Gastrocnemius medialis (tissue), 4 donors: Measurements from ENCODE around the gene CFLAR. TPM values are rescaled to one million over a fixed set of nuclear protein-coding genes. Genes with fewer than 3 reads are reported as not detected.
"Not testable (repeated sequence)": the region's sequence is repeated elsewhere in the genome, so short reads cannot be mapped to it uniquely, and the experiment has no call there.

Experiments used
- ATAC-seq, 2 donors: fragments of 150-250 bp; one replicate each; pipeline ENCODE4 v1.9.1; 2016
- DNase-seq, 2 donors: peaks; one replicate each; pipeline ENCODE4 v3.0.0-alpha.2; 2019
- H3K27ac ChIP-seq, 4 donors: fragments of 200-600 bp; sonication (generic); 1 replicate in 1 of 4; 2 replicates in 3 of 4; pipeline ENCODE4 v1.5.1; 2016 to 2018; ENCODE audit warnings: mild to moderate bottlenecking in 2 of 4, moderate library complexity in 1 of 4
- H3K27me3 ChIP-seq, 3 donors: fragments of 200-600 bp; sonication (generic) in 2 of 3; 1 replicate in 1 of 3; 2 replicates in 2 of 3; pipeline versions ENCODE4 v1.5.1 to v1.6.0; 2016 to 2019; ENCODE audit warnings: mild to moderate bottlenecking in 1 of 3, moderate library complexity in 1 of 3
- H3K36me3 ChIP-seq, 2 donors: fragments of 200-600 bp; sonication (generic) in 1 of 2; one replicate each; pipeline ENCODE4 v1.5.1; 2017 to 2018
- H3K4me1 ChIP-seq, 2 donors: fragments of 200-600 bp; sonication (generic) in 1 of 2; one replicate each; pipeline ENCODE4 v1.5.1; 2016 to 2017; ENCODE audit warnings: mild to moderate bottlenecking in 2 of 2
- H3K4me3 ChIP-seq, 4 donors: fragments of 200-600 bp; sonication (generic) in 3 of 4; 1 replicate in 1 of 4; 2 replicates in 3 of 4; pipeline ENCODE4 v1.5.1; 2016 to 2019; ENCODE audit warnings: mild to moderate bottlenecking in 2 of 4
- H3K9me3 ChIP-seq, 3 donors: fragments of 200-600 bp; sonication (generic) in 2 of 3; 1 replicate in 1 of 3; 2 replicates in 2 of 3; pipeline ENCODE4 v1.5.1; 2016 to 2019
- POLR2A ChIP-seq, 2 donors: fragments of 450-650 bp; IDR thresholded peaks; one replicate each; pipeline ENCODE4 v1.6.1; 2017; ENCODE audit warnings: antibody characterized with exemption in 2 of 2, mild to moderate bottlenecking in 2 of 2, moderate library complexity in 2 of 2
- in situ Hi-C, 4 donors: fragments of 200-750 bp; cut with MboI; loops; one replicate each; pipeline versions ENCODE4 v1.15.0 to v1.8.0; 2017; ENCODE audit warnings: low sequenced_read_pairs in 4 of 4
- intact Hi-C: fragments of 100-400 bp; cut with DNase I; formaldehyde crosslinking; loops from one replicate; pipeline ENCODE4 v1.15.1; 2023; ENCODE audit warnings: low total_unique reads
- total RNA-seq, 4 donors: library from RNA; depleted of rRNA; stranded (reverse); fragments of >200 nt; gene quantifications; one replicate each; pipeline versions ENCODE4 v1.1.0 to v1.2.3, GENCODE V29; 2016
- TF ChIP-seq, protein P1 (sequence below), 5 experiments: fragments of 450-650 bp in 3 of 5; fragments of 200-600 bp in 2 of 5; sonication (generic) in 2 of 5; IDR thresholded peaks in 4 of 5; conservative IDR thresholded peaks in 1 of 5; 1 replicate in 4 of 5; 2 replicates in 1 of 5; pipeline ENCODE4 v1.5.1; 2016 to 2019; ENCODE audit warnings: antibody characterized with exemption in 5 of 5, mild to moderate bottlenecking in 3 of 5, moderate library complexity in 3 of 5

The CFLAR gene
- total RNA-seq, 4 donors from 2014 or later, result 298 to 491 (median 352) TPM

DNA sequence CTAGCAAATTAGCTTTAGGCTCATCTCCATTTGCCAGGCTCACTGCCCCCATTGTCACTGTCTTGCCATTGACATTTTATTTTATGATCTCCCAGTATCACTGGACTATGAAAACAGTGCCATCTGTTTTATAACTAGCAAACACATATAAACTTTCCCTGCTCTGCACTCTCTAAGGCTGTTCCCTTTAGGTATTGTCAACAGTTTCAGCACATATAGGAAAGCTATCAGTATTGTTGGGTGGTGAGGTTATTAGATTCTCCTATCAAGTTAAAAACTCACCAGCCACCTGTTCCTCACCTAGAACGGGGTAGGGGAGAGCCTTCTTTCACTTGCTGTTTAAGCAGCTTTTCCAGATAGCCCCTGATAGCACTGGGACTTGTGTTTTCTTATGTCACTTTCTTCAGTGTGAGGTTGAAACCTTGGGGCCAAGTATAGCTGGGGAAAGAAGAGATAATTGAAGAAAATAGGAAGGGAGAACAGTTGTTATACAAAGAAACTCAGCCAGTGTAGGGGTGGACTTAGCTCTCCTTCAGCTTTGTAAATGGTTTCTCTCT, 32.5 kb downstream of the CFLAR start:
- peaks cover 36 to 78% of the 10 kb centered on the region in 2 donors for H3K4me1 ChIP-seq
- H3K9me3 ChIP-seq, result no peaks in the 10 kb centered on the region
- intact Hi-C loops, result no loop called here
- in situ Hi-C loops, result no loop called here
- TF ChIP-seq, protein P1, sequence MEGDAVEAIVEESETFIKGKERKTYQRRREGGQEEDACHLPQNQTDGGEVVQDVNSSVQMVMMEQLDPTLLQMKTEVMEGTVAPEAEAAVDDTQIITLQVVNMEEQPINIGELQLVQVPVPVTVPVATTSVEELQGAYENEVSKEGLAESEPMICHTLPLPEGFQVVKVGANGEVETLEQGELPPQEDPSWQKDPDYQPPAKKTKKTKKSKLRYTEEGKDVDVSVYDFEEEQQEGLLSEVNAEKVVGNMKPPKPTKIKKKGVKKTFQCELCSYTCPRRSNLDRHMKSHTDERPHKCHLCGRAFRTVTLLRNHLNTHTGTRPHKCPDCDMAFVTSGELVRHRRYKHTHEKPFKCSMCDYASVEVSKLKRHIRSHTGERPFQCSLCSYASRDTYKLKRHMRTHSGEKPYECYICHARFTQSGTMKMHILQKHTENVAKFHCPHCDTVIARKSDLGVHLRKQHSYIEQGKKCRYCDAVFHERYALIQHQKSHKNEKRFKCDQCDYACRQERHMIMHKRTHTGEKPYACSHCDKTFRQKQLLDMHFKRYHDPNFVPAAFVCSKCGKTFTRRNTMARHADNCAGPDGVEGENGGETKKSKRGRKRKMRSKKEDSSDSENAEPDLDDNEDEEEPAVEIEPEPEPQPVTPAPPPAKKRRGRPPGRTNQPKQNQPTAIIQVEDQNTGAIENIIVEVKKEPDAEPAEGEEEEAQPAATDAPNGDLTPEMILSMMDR (IDR thresholded peaks at IDR 0.05 in 4 of 5, conservative IDR thresholded peaks at IDR 0.05 in 1 of 5), result no peak
- TF ChIP-seq POLR2A (IDR thresholded peaks at IDR 0.05), result no peak
- no peak overlapping the region for H3K4me3 ChIP-seq
- no peaks in the 10 kb centered on the region for H3K27me3 ChIP-seq
- ATAC-seq (no peak), DNase-seq (no peak)
- H3K36me3 ChIP-seq, result peaks cover 4 to 91% of the 10 kb centered on the region in 2 donors
- peak overlapping the region; percentile 29 to 81 (median 70) for H3K27ac ChIP-seq

DNA sequence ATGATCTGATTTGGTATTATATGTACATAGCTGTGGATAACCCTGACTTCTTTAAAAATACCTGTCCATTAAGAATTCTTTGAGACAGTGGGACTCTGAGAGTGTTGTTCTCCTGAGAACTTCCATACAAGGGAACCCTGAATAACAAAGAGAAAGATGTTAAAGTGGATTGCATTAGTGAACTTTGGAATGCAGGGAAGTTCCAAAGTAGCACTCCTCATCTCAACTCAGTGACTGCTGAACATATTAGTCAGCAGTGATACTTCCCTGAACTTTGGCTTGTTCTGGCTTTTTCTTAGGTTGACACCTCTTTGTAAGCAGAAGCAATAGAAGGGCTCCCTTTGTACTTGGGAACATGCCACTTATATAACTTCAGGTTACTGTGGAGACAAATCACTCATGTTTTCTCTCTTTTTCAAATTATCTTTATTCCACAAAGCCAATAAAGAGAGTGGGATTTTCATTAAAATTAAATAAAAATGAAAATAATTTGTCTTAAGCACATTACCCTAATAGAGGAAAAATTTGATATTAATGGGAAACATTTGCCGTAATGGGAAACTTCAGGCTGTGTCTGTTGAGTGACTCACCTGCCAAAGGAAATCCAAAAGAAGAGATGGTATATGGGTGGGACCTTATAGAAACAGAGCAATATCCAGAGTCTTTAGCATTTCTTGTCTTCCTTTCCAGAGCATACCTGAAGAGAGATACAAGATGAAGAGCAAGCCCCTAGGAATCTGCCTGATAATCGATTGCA, 33.3 kb downstream of the CFLAR start:
- ATAC-seq (no peak), DNase-seq (no peak)
- Histone ChIP-seq H3K4me3 (no peak overlapping the region), H3K27ac (peak overlapping the region; percentile 29 to 81 (median 70)), H3K9me3 (no peaks in the 10 kb centered on the region), H3K36me3 (peaks cover 5 to 89% of the 10 kb centered on the region in 2 donors), H3K27me3 (no peaks in the 10 kb centered on the region), H3K4me1 (peaks cover 28 to 71% of the 10 kb centered on the region in 2 donors)
- in situ Hi-C loops, result no loop called here
- intact Hi-C loops, result no loop called here
- TF ChIP-seq, protein P1 (IDR thresholded peaks at IDR 0.05 in 4 of 5, conservative IDR thresholded peaks at IDR 0.05 in 1 of 5), result no peak
- no peak for TF ChIP-seq POLR2A (IDR thresholded peaks at IDR 0.05)

DNA sequence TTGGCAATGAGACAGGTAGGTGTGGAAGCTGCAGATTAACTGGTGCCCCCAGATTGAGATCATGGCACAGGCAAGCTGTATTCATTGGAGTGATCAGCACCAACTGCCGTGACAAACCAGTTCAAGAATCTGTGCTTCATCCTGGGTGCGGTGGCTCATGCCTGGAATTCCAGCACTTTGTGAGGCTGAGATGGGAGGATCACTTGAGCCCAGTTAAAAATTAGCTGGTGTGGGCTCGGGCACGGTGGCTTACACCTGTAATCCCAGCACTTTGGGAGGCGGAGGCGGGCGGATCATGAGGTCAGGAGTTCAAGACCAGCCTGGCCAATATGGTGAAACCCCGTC, 33.8 kb downstream of the CFLAR start:
- in situ Hi-C loops, result loop anchor here in 1 of 4 donors (5.0 kb wide), 1 partner anchor 32 kb away; the partner anchor contains the start of gene CFLAR

DNA sequence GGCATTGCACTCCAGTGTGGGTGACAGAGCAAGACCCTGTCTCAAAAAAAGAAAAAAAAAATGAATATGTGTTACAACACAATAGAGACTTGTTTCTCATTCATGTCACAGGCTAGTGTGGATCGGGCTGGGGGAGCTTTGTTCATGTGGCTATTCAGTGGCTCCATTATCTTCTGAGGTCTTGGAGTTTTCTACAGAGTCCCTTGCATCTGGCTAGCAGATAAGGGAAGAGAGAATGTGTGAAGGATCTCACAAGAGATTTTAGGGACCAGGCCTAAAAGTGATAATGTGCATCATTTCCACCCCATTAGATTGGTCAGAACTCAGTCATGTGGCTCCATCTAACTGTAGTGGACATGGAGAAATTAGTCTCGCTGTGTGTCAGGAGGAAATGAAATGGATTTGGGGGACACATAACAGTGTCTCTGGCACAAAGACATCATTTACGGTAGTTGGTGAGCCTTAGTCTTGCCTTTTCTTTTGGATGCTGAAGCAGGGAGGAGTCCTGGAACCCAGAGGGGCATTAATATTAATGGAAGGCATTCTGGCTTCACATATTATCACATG, 34.6 kb downstream of the CFLAR start:
- Histone ChIP-seq H3K36me3 (peaks cover 7 to 89% of the 10 kb centered on the region in 2 donors), H3K4me3 (no peak overlapping the region), H3K27me3 (no peaks in the 10 kb centered on the region), H3K9me3 (no peaks in the 10 kb centered on the region), H3K27ac (peak overlapping the region; percentile 66 to 81 (median 76)), H3K4me1 (peaks cover 21 to 65% of the 10 kb centered on the region in 2 donors)
- no peak for TF ChIP-seq POLR2A (IDR thresholded peaks at IDR 0.05)
- TF ChIP-seq, protein P1 (IDR thresholded peaks at IDR 0.05 in 4 of 5, conservative IDR thresholded peaks at IDR 0.05 in 1 of 5), result no peak
- ATAC-seq (no peak), DNase-seq (no peak)
- in situ Hi-C loops (loop anchor here in 1 of 4 donors (5.0 kb wide), 1 partner anchor 33 kb away; the partner anchor contains the start of gene CFLAR), intact Hi-C loops (no loop called here)

More for the DNA sequence above, 33.8 kb downstream of the CFLAR start:
- peaks cover 23 to 70% of the 10 kb centered on the region in 2 donors for H3K4me1 ChIP-seq
- H3K4me3 ChIP-seq, H3K27me3 ChIP-seq, DNase-seq, H3K9me3 ChIP-seq, intact Hi-C loops, ATAC-seq: not testable (repeated sequence)
- H3K36me3 ChIP-seq, result peaks cover 7 to 89% of the 10 kb centered on the region in 2 donors
- peak overlapping the region; percentile 29 to 81 (median 70) for H3K27ac ChIP-seq
